A673 (cell line): ENCODE data around the gene RABGAP1L. TPM values are rescaled to one million over a fixed set of nuclear protein-coding genes. Genes with fewer than 3 reads are reported as not detected.
"Not testable (repeated sequence)": the region's sequence is repeated elsewhere in the genome, so short reads cannot be mapped to it uniquely, and the experiment has no call there.

Experiments used
- BruUV-seq: library from RNA; stranded (reverse); fragments of 400-500 nt; replicated peaks from 2 replicates; lab custom pipeline; 2021; lab: Mats Ljungman, UMichigan
- CTCF ChIA-PET: fragments of 300-600 bp; sonication (Branson Sonifier 250); formaldehyde crosslinking; loops from one replicate; lab custom pipeline; 2022; ENCODE audit warnings: antibody characterized with exemption; lab: Charles Lee
- POLR2A ChIA-PET: fragments of 300-600 bp; sonication (Branson Sonifier 250); formaldehyde crosslinking; loops from one replicate; lab custom pipeline; 2022; ENCODE audit warnings: antibody characterized with exemption; ENCODE audit not compliant: low non-redundant PET; lab: Charles Lee
- DNase-seq: peaks from one replicate; pipeline ENCODE4 v3.0.0-alpha.2; 2015; ENCODE audit warnings: low spot score
- H3K27ac ChIP-seq: fragments of 200-600 bp; sonication (generic); 2 replicates; pipeline ENCODE4 v1.5.1; 2016; ENCODE audit warnings: mixed run types, low read depth, mild to moderate bottlenecking, mixed read lengths, antibody characterized with exemption, low read length; ENCODE audit not compliant: poor library complexity, severe bottlenecking
- H3K27me3 ChIP-seq: fragments of 200-600 bp; sonication (generic); replicated peaks from 2 replicates; pipeline ENCODE4 v1.6.1; 2017; ENCODE audit warnings: mixed run types, low read depth, mild to moderate bottlenecking, mixed read lengths, antibody characterized with exemption, low read length; ENCODE audit not compliant: insufficient read depth, poor library complexity
- H3K36me3 ChIP-seq: fragments of 200-600 bp; sonication (generic); 2 replicates; pipeline ENCODE4 v1.6.1; 2016; ENCODE audit warnings: mixed run types, mild to moderate bottlenecking, mixed read lengths, antibody characterized with exemption, low read length; ENCODE audit not compliant: insufficient read depth, poor library complexity, severe bottlenecking
- H3K4me1 ChIP-seq: fragments of 200-600 bp; sonication (generic); 2 replicates; pipeline ENCODE4 v1.6.1; 2017; ENCODE audit warnings: mixed run types, mild to moderate bottlenecking, mixed read lengths, antibody characterized with exemption, low read length; ENCODE audit not compliant: insufficient read depth, poor library complexity, severe bottlenecking
- H3K4me3 ChIP-seq: fragments of 200-600 bp; sonication (generic); 2 replicates; pipeline ENCODE4 v1.5.1; 2016; ENCODE audit warnings: low read depth, mixed run types, mild to moderate bottlenecking, mixed read lengths, low read length; ENCODE audit not compliant: poor library complexity, severe bottlenecking
- H3K9me3 ChIP-seq: fragments of 200-600 bp; sonication (generic); 2 replicates; pipeline ENCODE4 v1.6.1; 2016; ENCODE audit warnings: mixed run types, low read depth, mild to moderate bottlenecking, mixed read lengths, antibody characterized with exemption, low read length; ENCODE audit not compliant: poor library complexity, severe bottlenecking
- CTCF ChIP-seq: fragments of 300-800, 200-600 bp; sonication (generic); conservative IDR thresholded peaks from 2 replicates; pipeline ENCODE4 v1.5.1; 2017; ENCODE audit warnings: low read depth, mild to moderate bottlenecking, antibody characterized with exemption, low read length, moderate library complexity, mixed read lengths
- EZH2 ChIP-seq: fragments of 200-600 bp; sonication (generic); IDR thresholded peaks from 2 replicates; pipeline ENCODE4 v1.6.1; 2017; ENCODE audit warnings: borderline replicate concordance, low read depth, mild to moderate bottlenecking, mixed read lengths, antibody characterized with exemption, low read length; ENCODE audit not compliant: poor library complexity, severe bottlenecking
- intact Hi-C: fragments of 100-400 bp; cut with micrococcal nuclease; formaldehyde crosslinking; loops from one replicate; pipeline ENCODE4 v1.10.0; 2022; ENCODE audit not compliant: unreplicated experiment
- total RNA-seq: library from RNA; stranded (reverse); gene quantifications from 2 replicates; pipeline ENCODE4 v1.2.3, GENCODE V29; 2021

RABGAP1L gene
- total RNA-seq, 1 experiment from 2014 or later = 19.3 TPM

GRCh38 chr1:174497478-174497877 lies 338.2 kb downstream of the RABGAP1L start:
- H3K4me3 ChIP-seq = no peak overlapping the region
- TF ChIP-seq CTCF (no peak), EZH2 (no peak)
- CTCF ChIA-PET = no interaction called here
- no peak overlapping the region for H3K27ac ChIP-seq
- BruUV-seq = no TSS peak
- H3K9me3 ChIP-seq = no peaks in the 10 kb centered on the region
- intact Hi-C loops = no loop called here
- no peak for DNase-seq
- POLR2A ChIA-PET = no interaction called here
- no peaks in the 10 kb centered on the region for H3K36me3 ChIP-seq
- H3K27me3 ChIP-seq = no peaks in the 10 kb centered on the region
- no peaks in the 10 kb centered on the region for H3K4me1 ChIP-seq

- H3K36me3 ChIP-seq, CTCF ChIA-PET, H3K4me3 ChIP-seq, H3K27me3 ChIP-seq, H3K27ac ChIP-seq, BruUV-seq, H3K4me1 ChIP-seq, DNase-seq, POLR2A ChIA-PET, H3K9me3 ChIP-seq, intact Hi-C loops: not testable (repeated sequence)
Measured at GRCh38 chr1:174516755-174517154, 357.4 kb downstream of the RABGAP1L start.

- intact Hi-C loops = loop anchor here (10.0 kb wide), 1 partner anchor 215 kb away; no protein-coding TSS in a partner anchor
- POLR2A ChIA-PET = no interaction called here
- H3K9me3 ChIP-seq = no peaks in the 10 kb centered on the region
- CTCF ChIA-PET = no interaction called here
- no peak overlapping the region for H3K27ac ChIP-seq
- no peaks in the 10 kb centered on the region for H3K36me3 ChIP-seq
- no peak overlapping the region for H3K4me3 ChIP-seq
- no peaks in the 10 kb centered on the region for H3K27me3 ChIP-seq
- DNase-seq = no peak
- no TSS peak for BruUV-seq
- TF ChIP-seq CTCF (no peak), EZH2 (no peak)
- H3K4me1 ChIP-seq = no peaks in the 10 kb centered on the region
Measured at GRCh38 chr1:174519844-174520243, 360.5 kb downstream of the RABGAP1L start.

- Histone ChIP-seq H3K27ac (no peak overlapping the region), H3K4me1 (no peaks in the 10 kb centered on the region), H3K27me3 (no peaks in the 10 kb centered on the region), H3K9me3 (peaks cover 3% of the 10 kb centered on the region), H3K4me3 (no peak overlapping the region), H3K36me3 (no peaks in the 10 kb centered on the region)
- POLR2A ChIA-PET = no interaction called here
- intact Hi-C loops = no loop called here
- DNase-seq = no peak
- no TSS peak for BruUV-seq
- TF ChIP-seq CTCF = no peak
- no peak for TF ChIP-seq EZH2
- CTCF ChIA-PET = no interaction called here
Measured at GRCh38 chr1:174531751-174532150, 372.4 kb downstream of the RABGAP1L start.
